GM13976 (cell line): ENCODE data around the gene CDC42EP3.

Source experiments
- DNase-seq: peaks from one replicate; pipeline ENCODE4 v3.0.0; 2012; ENCODE audit warnings: low spot score
- CTCF ChIP-seq: IDR thresholded peaks from 2 replicates; pipeline ENCODE4 v1.5.1; 2012; ENCODE audit warnings: borderline replicate concordance, mild to moderate bottlenecking; ENCODE audit not compliant: insufficient read depth; ENCODE audit errors: extremely low read depth, missing control alignments, control extremely low read depth
- in situ Hi-C: fragments of 300-500 bp; cut with MboI; formaldehyde crosslinking; loops from one replicate; pipeline ENCODE4 v1.12.0; 2022; ENCODE audit warnings: low sequenced_read_pairs, mixed read lengths, inconsistent platforms; ENCODE audit not compliant: unreplicated experiment

Gene CDC42EP3

GRCh38 chr2:37629529-37629928 is 41.9 kb downstream of the CDC42EP3 start:
- no peak for DNase-seq
- in situ Hi-C loops, result no loop called here
- TF ChIP-seq CTCF, result no peak

- no peak for TF ChIP-seq CTCF
- DNase-seq, result no peak
- in situ Hi-C loops, result no loop called here
These were observed 43.7 kb downstream of the CDC42EP3 start for GRCh38 chr2:37627710-37628109.

GRCh38 chr2:37625796-37626571 is 45.5 kb downstream of the CDC42EP3 start:
- no peak for TF ChIP-seq CTCF
- no peak for DNase-seq
- in situ Hi-C loops, result no loop called here

GRCh38 chr2:37625156-37625555 is 46.3 kb downstream of the CDC42EP3 start:
- TF ChIP-seq CTCF, result no peak
- DNase-seq, result no peak
- in situ Hi-C loops, result no loop called here

- in situ Hi-C loops, result no loop called here
- no peak for TF ChIP-seq CTCF
- DNase-seq, result peak; percentile 52
These were observed 47.2 kb downstream of the CDC42EP3 start for GRCh38 chr2:37623971-37624900.

- in situ Hi-C loops, result no loop called here
- no peak for TF ChIP-seq CTCF
- no peak for DNase-seq
These were observed 48.0 kb downstream of the CDC42EP3 start for GRCh38 chr2:37623406-37623805.
